Gastroesophageal sphincter (tissue), 3 donors: Measurements from ENCODE around the gene ZNF653.
A peak's percentile ranks its signal among the peaks of the same experiment; 100 is the strongest.

Experiments
- EP300 ChIP-seq: sonication (generic); formaldehyde crosslinking; IDR thresholded peaks from one replicate; pipeline ENCODE4 v1.6.1; 2017; ENCODE audit warnings: antibody characterized with exemption, mild to moderate bottlenecking
- POLR2A ChIP-seq, 2 donors: fragments of 450-650 bp; IDR thresholded peaks; one replicate each; pipeline ENCODE4 v1.6.1; 2017; ENCODE audit warnings: antibody characterized with exemption in 2 of 2, mild to moderate bottlenecking in 2 of 2, moderate library complexity in 1 of 2
- POLR2AphosphoS5 ChIP-seq: sonication (generic); formaldehyde crosslinking; IDR thresholded peaks from one replicate; pipeline ENCODE4 v1.6.1; 2017; ENCODE audit warnings: antibody characterized with exemption
- TF ChIP-seq, protein P1 (sequence below), 4 experiments: fragments of 200-600 bp in 2 of 4; fragments of 450-650 bp in 2 of 4; sonication (generic) in 1 of 4; IDR thresholded peaks; one replicate each; pipeline ENCODE4 v1.5.1; 2017 to 2019; ENCODE audit warnings: antibody characterized with exemption in 4 of 4, mild to moderate bottlenecking in 2 of 4, moderate library complexity in 2 of 4

DNA sequence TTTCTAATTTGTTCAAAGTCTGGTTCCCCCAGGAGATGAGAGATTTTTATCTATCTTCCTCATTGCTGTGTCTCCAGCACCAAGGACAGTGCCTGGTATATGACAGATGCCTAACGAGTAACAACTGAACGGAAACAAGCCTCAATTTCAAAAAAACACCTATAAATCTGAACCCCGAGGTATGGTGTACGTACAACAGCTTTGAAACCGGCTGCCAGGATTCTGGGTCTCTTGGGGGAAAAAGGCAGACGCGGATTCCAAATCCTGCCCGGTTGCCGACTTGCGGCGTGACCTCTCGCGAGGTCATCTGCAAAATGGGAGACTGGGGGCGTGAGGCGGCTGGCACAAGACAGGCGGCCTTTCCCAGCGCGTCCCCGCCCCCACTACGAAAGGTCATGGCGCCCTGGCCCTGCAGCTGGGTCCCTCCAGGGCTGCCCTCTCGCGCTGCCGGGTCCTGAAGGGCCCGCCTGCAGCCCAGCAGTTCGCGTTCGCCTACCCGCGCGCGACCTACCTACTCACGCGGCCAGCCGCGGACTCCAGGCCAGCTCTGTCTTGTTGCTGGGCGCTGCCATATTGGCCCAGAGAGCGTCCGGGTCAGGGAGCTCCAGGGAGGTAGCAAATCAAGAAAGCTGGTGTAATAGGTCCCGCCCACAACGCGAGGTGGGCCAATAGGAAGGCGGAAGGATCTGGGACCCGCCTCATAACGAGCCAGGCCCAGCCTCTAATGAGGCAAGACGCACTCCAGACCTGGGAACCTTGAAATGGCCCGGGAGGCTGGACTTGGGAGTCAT lies 23.1 kb upstream of the ZNF653 start, which contains the start of gene ECSIT:
- TF ChIP-seq, protein P1, sequence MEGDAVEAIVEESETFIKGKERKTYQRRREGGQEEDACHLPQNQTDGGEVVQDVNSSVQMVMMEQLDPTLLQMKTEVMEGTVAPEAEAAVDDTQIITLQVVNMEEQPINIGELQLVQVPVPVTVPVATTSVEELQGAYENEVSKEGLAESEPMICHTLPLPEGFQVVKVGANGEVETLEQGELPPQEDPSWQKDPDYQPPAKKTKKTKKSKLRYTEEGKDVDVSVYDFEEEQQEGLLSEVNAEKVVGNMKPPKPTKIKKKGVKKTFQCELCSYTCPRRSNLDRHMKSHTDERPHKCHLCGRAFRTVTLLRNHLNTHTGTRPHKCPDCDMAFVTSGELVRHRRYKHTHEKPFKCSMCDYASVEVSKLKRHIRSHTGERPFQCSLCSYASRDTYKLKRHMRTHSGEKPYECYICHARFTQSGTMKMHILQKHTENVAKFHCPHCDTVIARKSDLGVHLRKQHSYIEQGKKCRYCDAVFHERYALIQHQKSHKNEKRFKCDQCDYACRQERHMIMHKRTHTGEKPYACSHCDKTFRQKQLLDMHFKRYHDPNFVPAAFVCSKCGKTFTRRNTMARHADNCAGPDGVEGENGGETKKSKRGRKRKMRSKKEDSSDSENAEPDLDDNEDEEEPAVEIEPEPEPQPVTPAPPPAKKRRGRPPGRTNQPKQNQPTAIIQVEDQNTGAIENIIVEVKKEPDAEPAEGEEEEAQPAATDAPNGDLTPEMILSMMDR (IDR thresholded peaks at IDR 0.05), result no peak
- peak in 1 of 2 donors; percentile 5 for TF ChIP-seq POLR2A (IDR thresholded peaks at IDR 0.05)
- no peak for TF ChIP-seq EP300
- TF ChIP-seq POLR2AphosphoS5, result peak; percentile 44
